Smooth muscle cell (in vitro differentiated cells): ENCODE measurements around the gene DCHS1. TPM values are rescaled to one million over a fixed set of nuclear protein-coding genes. Genes with fewer than 3 reads are reported as not detected.

Experiments used
- DNase-seq: peaks from one replicate; lab custom pipeline; 2025; ENCODE audit not compliant: unreplicated experiment; lab: John Stamatoyannopoulos, UW
- H2AFZ ChIP-seq: fragments of 200-600 bp; sonication (generic); 2 replicates; pipeline ENCODE4 v1.6.0; 2016; ENCODE audit warnings: antibody characterized with exemption, low read depth, mild to moderate bottlenecking
- H3F3A ChIP-seq: fragments of 200-600 bp; sonication (generic); 2 replicates; pipeline ENCODE4 v1.6.0; 2017; ENCODE audit warnings: antibody characterized with exemption, low read depth
- H3K27ac ChIP-seq: fragments of 200-600 bp; sonication (generic); 2 replicates; pipeline ENCODE4 v1.5.1; 2016; ENCODE audit warnings: low read depth, mild to moderate bottlenecking
- H3K27me3 ChIP-seq: fragments of 200-600 bp; sonication (generic); 2 replicates; pipeline ENCODE4 v1.6.1; 2016; ENCODE audit warnings: low read depth, mild to moderate bottlenecking
- H3K36me3 ChIP-seq: fragments of 200-600 bp; sonication (generic); 2 replicates; pipeline ENCODE4 v1.5.1; 2016; ENCODE audit warnings: low read depth
- H3K4me1 ChIP-seq: fragments of 200-600 bp; sonication (generic); 2 replicates; pipeline ENCODE4 v1.5.1; 2016; ENCODE audit warnings: low read depth
- H3K4me2 ChIP-seq: fragments of 200-600 bp; sonication (generic); 2 replicates; pipeline ENCODE4 v1.6.0; 2016; ENCODE audit warnings: mild to moderate bottlenecking
- H3K4me3 ChIP-seq: fragments of 200-600 bp; sonication (generic); 2 replicates; pipeline ENCODE4 v1.5.1; 2016; ENCODE audit warnings: mild to moderate bottlenecking
- H3K79me2 ChIP-seq: fragments of 200-600 bp; sonication (generic); 2 replicates; pipeline ENCODE4 v1.6.0; 2016; ENCODE audit warnings: low read depth, mild to moderate bottlenecking
- H3K9ac ChIP-seq: fragments of 200-600 bp; sonication (generic); 2 replicates; pipeline ENCODE4 v1.6.0; 2016; ENCODE audit warnings: low read depth
- H3K9me3 ChIP-seq: fragments of 200-600 bp; sonication (generic); replicated peaks from 2 replicates; pipeline ENCODE4 v1.5.1; 2016; ENCODE audit warnings: low read depth
- H4K20me1 ChIP-seq: fragments of 200-600 bp; sonication (generic); 2 replicates; pipeline ENCODE4 v1.6.0; 2016; ENCODE audit warnings: low read depth
- CTCF ChIP-seq: fragments of 200-600 bp; sonication (generic); IDR thresholded peaks from 2 replicates; pipeline ENCODE4 v1.5.1; 2017; ENCODE audit warnings: borderline replicate concordance, mild to moderate bottlenecking, antibody characterized with exemption; ENCODE audit not compliant: insufficient read depth, poor library complexity, severe bottlenecking
- WGBS: methylation state at CpG from one replicate; pipeline ENCODE4 v1.1.7; 2016; ENCODE audit warnings: low lambda C conversion rate; 5-methylcytosine and 5-hydroxymethylcytosine counted together
- polyA plus RNA-seq: library from polyadenylated mRNA; unstranded; fragments of >200 nt; fragmentation: Nextera tagmentation; extraction: Ambion mirVana; gene quantifications from 2 replicates; pipeline ENCODE4 v1.2.1, GENCODE V29; 2016
- total RNA-seq: library from RNA; depleted of rRNA; stranded (reverse); fragments of >200 nt; gene quantifications from 2 replicates; pipeline ENCODE4 v1.2.3, GENCODE V29; 2014

DCHS1 gene
- total and polyA plus RNA-seq, 2 experiments from 2014 or later: 24.5 to 34.2 TPM

GRCh38 chr11:6640985-6641701 lies 14.5 kb downstream of the DCHS1 start:
- H3K9me3 ChIP-seq: no peaks in the 10 kb centered on the region
- no peaks in the 10 kb centered on the region for H3K27me3 ChIP-seq
- H3K9ac ChIP-seq: no peak overlapping the region
- no peak overlapping the region for H2AFZ ChIP-seq
- no peaks in the 10 kb centered on the region for H3K36me3 ChIP-seq
- DNase-seq: no peak
- TF ChIP-seq CTCF: no peak
- H3K4me1 ChIP-seq: no peaks in the 10 kb centered on the region
- H3K4me3 ChIP-seq: no peak overlapping the region
- whole genome bisulfite sequencing: 97% methylated on average over 26 of the region's 26 CpGs
- no peak overlapping the region for H3K4me2 ChIP-seq
- no peaks in the 10 kb centered on the region for H3F3A ChIP-seq
- H3K79me2 ChIP-seq: peaks cover 37% of the 10 kb centered on the region
- peaks cover 68% of the 10 kb centered on the region for H4K20me1 ChIP-seq
- no peak overlapping the region for H3K27ac ChIP-seq

GRCh38 chr11:6640036-6640984 lies 15.3 kb downstream of the DCHS1 start:
- 97% methylated on average over 33 of the region's 36 CpGs for WGBS
- Histone ChIP-seq H3K27ac (no peak overlapping the region), H4K20me1 (peaks cover 67% of the 10 kb centered on the region), H3K4me1 (no peaks in the 10 kb centered on the region), H3K4me3 (no peak overlapping the region), H3K27me3 (no peaks in the 10 kb centered on the region), H3K79me2 (peaks cover 31% of the 10 kb centered on the region), H2AFZ (no peak overlapping the region), H3K9me3 (no peaks in the 10 kb centered on the region), H3F3A (no peaks in the 10 kb centered on the region), H3K9ac (no peak overlapping the region), H3K4me2 (no peak overlapping the region), H3K36me3 (no peaks in the 10 kb centered on the region)
- DNase-seq: no peak
- no peak for TF ChIP-seq CTCF

- TF ChIP-seq CTCF: no peak
- no peaks in the 10 kb centered on the region for H3K9me3 ChIP-seq
- peaks cover 61% of the 10 kb centered on the region for H4K20me1 ChIP-seq
- no peak overlapping the region for H3K9ac ChIP-seq
- H3K4me1 ChIP-seq: no peaks in the 10 kb centered on the region
- no peaks in the 10 kb centered on the region for H3K27me3 ChIP-seq
- H3K27ac ChIP-seq: no peak overlapping the region
- peaks cover 15% of the 10 kb centered on the region for H3K79me2 ChIP-seq
- no peaks in the 10 kb centered on the region for H3K36me3 ChIP-seq
- no peak overlapping the region for H3K4me2 ChIP-seq
- no peak overlapping the region for H3K4me3 ChIP-seq
- H2AFZ ChIP-seq: no peak overlapping the region
- no peak for DNase-seq
- H3F3A ChIP-seq: no peaks in the 10 kb centered on the region
- 90% methylated on average over 4 of the region's 4 CpGs for WGBS
Observed at GRCh38 chr11:6638429-6638828, 17.2 kb downstream of the DCHS1 start.
